Muscle of leg (tissue), 11 donors: ENCODE measurements around the gene WDR45. TPM values are rescaled to one million over a fixed set of nuclear protein-coding genes. Genes with fewer than 3 reads are reported as not detected.

ENCODE experiments used
- DNase-seq: peaks from one replicate; pipeline ENCODE4 v3.0.0; 2013
- H3K27ac ChIP-seq: one replicate; pipeline ENCODE4 v1.5.1; 2013; ENCODE audit warnings: mild to moderate bottlenecking, low read length, control low read depth
- H3K27me3 ChIP-seq: one replicate; pipeline ENCODE4 v1.6.1; 2013; ENCODE audit warnings: low read length; ENCODE audit not compliant: control insufficient read depth, insufficient read depth
- H3K36me3 ChIP-seq: one replicate; pipeline ENCODE4 v1.6.1; 2013; ENCODE audit warnings: low read length; ENCODE audit not compliant: control insufficient read depth, insufficient read depth
- H3K4me1 ChIP-seq: one replicate; pipeline ENCODE4 v1.6.1; 2013; ENCODE audit warnings: low read length; ENCODE audit not compliant: control insufficient read depth, insufficient read depth
- H3K4me3 ChIP-seq: one replicate; pipeline ENCODE4 v1.5.1; 2013; ENCODE audit warnings: low read length, control low read depth
- H3K9me3 ChIP-seq: replicated peaks from 2 replicates; pipeline ENCODE4 v1.6.1; 2013; ENCODE audit warnings: low read depth, low read length; ENCODE audit not compliant: control insufficient read depth
- WGBS: methylation state at CpG from one replicate; pipeline ENCODE4 v1.1.5; 2013; ENCODE audit warnings: missing lambda C conversion rate; ENCODE audit not compliant: insufficient coverage; 5-methylcytosine and 5-hydroxymethylcytosine counted together
- polyA plus RNA-seq, 8 donors: library from polyadenylated mRNA; unstranded; fragments of 120-200 nt; gene quantifications; one replicate each; pipeline versions ENCODE4 v1.2.1 to v1.2.3, GENCODE V29; 2013; ENCODE audit warnings: inconsistent platforms in 1 of 8, low replicate concordance in 1 of 8; ENCODE audit not compliant: insufficient read length in 8 of 8, insufficient read depth in 1 of 8
- total RNA-seq: library from RNA; stranded (reverse); fragments of 120-200 nt; gene quantifications from one replicate; pipeline ENCODE4 v1.2.4, GENCODE V29; 2013

Gene WDR45
- total and polyA plus RNA-seq, 9 donors, result 25.5 to 39.1 (median 36.5) TPM

DNA sequence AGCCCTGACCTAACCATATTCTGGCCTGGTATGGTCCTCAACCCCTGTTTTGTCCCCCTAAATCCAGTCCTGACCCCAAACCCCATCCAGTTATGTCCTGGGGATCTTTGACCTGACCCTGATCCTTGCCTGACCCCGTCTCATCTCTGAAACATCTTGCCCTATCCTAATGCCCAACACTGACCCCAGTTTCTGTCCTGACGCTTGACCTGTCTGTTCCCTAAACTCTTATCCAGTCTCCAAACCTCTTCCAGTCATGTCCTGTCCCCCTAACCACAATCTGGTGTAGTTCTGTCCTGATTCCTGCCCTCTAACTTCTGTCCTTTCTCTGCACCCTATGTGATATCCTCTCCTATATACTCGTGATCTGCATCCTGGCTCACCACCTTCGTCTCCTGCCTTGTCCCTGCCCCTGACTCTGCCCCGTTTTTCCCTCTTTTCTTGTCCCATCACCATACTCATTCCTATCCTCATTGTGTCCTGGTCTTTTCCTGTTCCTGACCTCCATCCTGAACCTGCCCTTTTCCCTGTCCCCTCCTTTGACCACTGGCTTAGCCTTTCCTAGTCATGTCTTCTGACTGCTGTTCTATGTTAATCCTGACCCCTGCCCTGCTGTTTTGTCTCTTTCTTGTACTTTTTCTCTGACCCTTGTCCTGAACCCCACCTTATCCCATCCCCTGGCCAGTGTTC, 25.5 kb downstream of the WDR45 start:
- 76% methylated on average over 5 of the region's 5 CpGs for WGBS
- H3K9me3 ChIP-seq, result no peaks in the 10 kb centered on the region
- no peaks in the 10 kb centered on the region for H3K27me3 ChIP-seq
- no peak for DNase-seq
- peak overlapping the region; percentile 56 for H3K4me3 ChIP-seq
- peaks cover 3% of the 10 kb centered on the region for H3K4me1 ChIP-seq
- H3K36me3 ChIP-seq, result no peaks in the 10 kb centered on the region
- peak overlapping the region; percentile 44 for H3K27ac ChIP-seq

DNA sequence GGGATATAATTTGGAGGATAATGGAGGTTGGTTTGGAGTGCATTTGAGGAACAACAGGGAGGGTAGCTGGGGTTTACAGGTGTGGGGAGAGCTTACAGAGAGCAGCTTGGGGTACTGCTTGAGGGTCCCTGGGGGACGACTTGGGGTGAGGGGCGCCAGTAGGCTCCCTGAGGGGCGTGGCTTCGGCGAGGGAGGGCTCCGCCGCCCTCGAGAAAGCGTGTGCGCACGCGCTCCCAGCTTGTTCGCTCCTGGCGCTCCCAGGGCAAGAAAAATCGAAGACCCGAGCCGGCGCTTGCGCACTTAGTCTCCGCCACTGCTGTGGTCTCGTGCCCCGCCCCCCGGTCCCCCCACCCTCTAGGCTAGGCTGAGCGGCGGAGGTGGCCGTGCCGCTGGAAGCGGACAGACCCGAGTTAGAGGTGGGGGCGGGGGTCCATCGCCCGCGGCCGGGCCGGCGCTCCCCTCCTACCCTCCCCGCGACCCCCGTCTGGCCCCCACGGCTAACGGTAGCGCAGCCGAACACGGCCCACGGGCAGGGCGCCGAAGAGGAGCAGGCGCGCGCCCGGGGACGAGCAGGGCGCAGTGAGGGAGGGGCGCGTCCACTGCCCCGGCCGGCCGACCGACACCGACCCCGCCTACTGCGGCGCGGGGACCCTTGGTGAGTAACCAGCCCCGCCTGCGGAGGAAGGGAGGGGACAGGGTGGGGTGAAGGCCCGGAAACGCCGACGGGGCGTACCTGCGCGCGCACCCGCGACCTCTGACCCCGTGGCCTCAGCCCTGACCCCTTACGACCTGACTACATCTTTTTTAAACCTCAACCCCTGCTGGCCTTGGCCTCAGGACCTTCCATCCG, 26.2 kb downstream of the WDR45 start:
- peak; percentile 86 for DNase-seq
- 34% methylated on average over 59 of the region's 79 CpGs for WGBS

GRCh38 chrX:49043987-49044281, 35.8 kb downstream of the WDR45 start:
- no peaks in the 10 kb centered on the region for H3K27me3 ChIP-seq
- peak overlapping the region; percentile 25 for H3K4me3 ChIP-seq
- WGBS, result 37% methylated on average over 5 of the region's 13 CpGs
- H3K36me3 ChIP-seq, result peaks cover 9% of the 10 kb centered on the region
- H3K9me3 ChIP-seq, result no peaks in the 10 kb centered on the region
- peak overlapping the region; percentile 86 for H3K27ac ChIP-seq
- no peak for DNase-seq
- H3K4me1 ChIP-seq, result peaks cover 26% of the 10 kb centered on the region

More for the DNA sequence above, 26.2 kb downstream of the WDR45 start:
- Histone ChIP-seq H3K4me1 (peaks cover 3% of the 10 kb centered on the region), H3K36me3 (no peaks in the 10 kb centered on the region), H3K4me3 (peak overlapping the region; percentile 56), H3K27ac (peak overlapping the region; percentile 44), H3K27me3 (no peaks in the 10 kb centered on the region), H3K9me3 (no peaks in the 10 kb centered on the region)

DNA sequence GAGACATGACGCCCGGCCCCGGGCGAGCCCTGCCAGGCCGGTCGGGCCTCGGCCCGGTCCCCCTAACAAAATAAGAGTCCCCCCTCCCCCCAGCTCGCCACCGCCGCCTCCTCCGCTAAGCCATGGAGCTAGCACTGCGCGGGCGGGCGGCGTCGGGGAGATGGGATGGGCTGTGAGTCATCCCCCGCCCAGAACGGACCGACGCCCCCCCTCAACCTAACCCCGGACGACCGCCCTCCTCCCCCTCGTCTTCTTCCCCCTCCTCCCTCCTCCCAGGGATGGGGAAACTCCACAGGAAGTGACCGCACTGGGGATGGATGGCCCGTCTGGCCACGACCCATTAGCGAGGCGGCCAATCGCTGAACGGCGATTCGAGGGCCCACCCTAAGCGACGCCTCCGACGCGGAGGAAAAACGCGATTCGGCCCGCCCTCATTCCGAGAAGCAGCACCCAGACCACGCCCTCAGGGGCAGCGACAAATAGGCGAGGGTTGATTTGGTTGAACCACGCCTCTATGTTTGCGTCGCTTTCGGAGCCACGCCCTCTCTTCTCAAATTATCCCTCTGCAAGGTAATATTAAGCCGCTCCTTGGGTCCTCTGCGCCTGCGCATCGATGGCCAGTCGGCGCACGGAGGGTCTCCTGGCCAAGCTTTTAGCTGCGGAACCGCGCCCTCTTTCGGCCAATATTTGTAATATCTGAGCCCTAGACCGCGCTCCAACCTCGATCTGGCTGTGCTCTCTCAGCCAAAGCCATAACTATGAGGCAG, 36.3 kb downstream of the WDR45 start, which contains the start of gene TFE3:
Gene TFE3, minus strand, starts transcription at position 138 of the 767 bp plus-strand sequence. Its CDS starts 131 bp downstream, at position 7.
- peak; percentile 99 for DNase-seq
- peak within 1 kb of the TSS; percentile 80 for H3K4me3 ChIP-seq
- peaks cover 15% of the 10 kb centered on the region for H3K36me3 ChIP-seq
- peak within 1 kb of the TSS; percentile 94 for H3K27ac ChIP-seq
- no peaks in the 10 kb centered on the region for H3K27me3 ChIP-seq
- no peaks in the 10 kb centered on the region for H3K9me3 ChIP-seq
- WGBS, result 33% methylated on average over 56 of the region's 67 CpGs
- H3K4me1 ChIP-seq, result peaks cover 26% of the 10 kb centered on the region

GRCh38 chrX:49042581-49043219, 37.0 kb downstream of the WDR45 start:
- Histone ChIP-seq H3K27me3 (no peaks in the 10 kb centered on the region), H3K4me3 (peak overlapping the region; percentile 80), H3K36me3 (peaks cover 22% of the 10 kb centered on the region), H3K4me1 (peaks cover 26% of the 10 kb centered on the region), H3K9me3 (no peaks in the 10 kb centered on the region), H3K27ac (peak overlapping the region; percentile 94)
- peak; percentile 34 for DNase-seq
- WGBS, result 34% methylated on average over 24 of the region's 29 CpGs

GRCh38 chrX:49041744-49042580, 37.7 kb downstream of the WDR45 start:
- no peaks in the 10 kb centered on the region for H3K9me3 ChIP-seq
- no peaks in the 10 kb centered on the region for H3K27me3 ChIP-seq
- H3K4me1 ChIP-seq, result peaks cover 26% of the 10 kb centered on the region
- H3K27ac ChIP-seq, result peak overlapping the region; percentile 94
- peak; percentile 71 for DNase-seq
- 15% methylated on average over 3 of the region's 10 CpGs for WGBS
- H3K36me3 ChIP-seq, result peaks cover 24% of the 10 kb centered on the region
- peak overlapping the region; percentile 80 for H3K4me3 ChIP-seq

- DNase-seq, result no peak
- H3K9me3 ChIP-seq, result no peaks in the 10 kb centered on the region
- peaks cover 26% of the 10 kb centered on the region for H3K4me1 ChIP-seq
- H3K27me3 ChIP-seq, result no peaks in the 10 kb centered on the region
- no peak overlapping the region for H3K4me3 ChIP-seq
- H3K27ac ChIP-seq, result peak overlapping the region; percentile 44
- H3K36me3 ChIP-seq, result peaks cover 28% of the 10 kb centered on the region
- WGBS, result 0% methylated on average over 1 of the region's 7 CpGs
Observed at GRCh38 chrX:49040376-49040955, 39.2 kb downstream of the WDR45 start.

DNA sequence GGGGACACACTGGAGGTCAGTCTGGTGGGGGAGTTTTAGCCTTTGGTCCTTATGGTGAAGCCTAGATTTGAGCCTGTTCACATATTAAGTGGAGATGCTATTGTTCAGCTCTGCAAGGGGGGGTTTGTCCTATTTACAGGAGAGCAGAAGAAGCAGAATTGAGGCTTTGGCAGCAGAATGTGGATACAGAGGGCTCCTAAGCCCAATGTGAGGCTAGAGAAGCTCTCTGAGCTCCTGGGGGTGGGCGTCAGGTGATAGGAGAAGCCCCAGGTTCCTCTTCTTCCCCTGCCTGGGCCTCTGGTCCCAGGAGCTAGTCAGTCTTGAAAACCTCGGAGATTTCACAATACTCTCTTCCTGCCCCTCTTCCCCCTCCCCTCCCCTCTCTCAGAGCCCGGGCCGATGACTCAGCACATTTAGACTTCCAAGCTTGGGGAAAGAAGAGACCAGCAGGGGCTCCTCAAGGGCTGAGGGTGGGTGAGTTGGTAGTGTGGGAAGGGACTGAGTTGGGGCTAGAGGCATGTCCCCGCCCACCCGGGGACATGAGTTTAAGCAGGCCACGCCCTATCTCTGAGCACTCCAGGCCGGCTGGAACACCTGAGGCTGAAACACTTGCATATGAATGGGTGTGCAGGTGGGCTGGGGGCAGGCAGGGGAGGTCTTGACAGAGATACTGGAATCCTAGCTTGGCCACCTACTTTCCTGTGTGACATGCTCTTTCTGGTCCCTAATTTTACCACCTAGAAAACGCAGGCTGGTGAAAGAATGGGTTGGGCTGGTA, 39.9 kb downstream of the WDR45 start:
- H3K4me1 ChIP-seq, result peaks cover 26% of the 10 kb centered on the region
- no peak overlapping the region for H3K4me3 ChIP-seq
- H3K27ac ChIP-seq, result peak overlapping the region; percentile 44
- peak; percentile 83 for DNase-seq
- peaks cover 28% of the 10 kb centered on the region for H3K36me3 ChIP-seq
- 41% methylated on average over 3 of the region's 9 CpGs for WGBS
- H3K9me3 ChIP-seq, result no peaks in the 10 kb centered on the region
- no peaks in the 10 kb centered on the region for H3K27me3 ChIP-seq
